GM12878 (cell line): ENCODE results near the gene PCDH15. TPM values are rescaled to one million over a fixed set of nuclear protein-coding genes. Genes with fewer than 3 reads are reported as not detected.

Source experiments
- CREM ChIP-seq: IDR thresholded peaks from 2 replicates; pipeline ENCODE4 v1.6.1; 2014; ENCODE audit warnings: antibody characterized with exemption, low read depth
- EP300 ChIP-seq, 2 experiments: fragments of 150-350 bp in 1 of 2; IDR thresholded peaks; 2 replicates each; pipeline ENCODE4 v1.6.1; 2011 to 2012; ENCODE audit warnings: low read depth in 2 of 2, low read length in 2 of 2, borderline replicate concordance in 1 of 2, improper control_type of control experiment in 1 of 2, inconsistent platforms in 1 of 2; ENCODE audit not compliant: control insufficient read depth in 1 of 2
- HDGF ChIP-seq: fragments of 450-650 bp; IDR thresholded peaks from 2 replicates; pipeline ENCODE4 v1.6.1; 2016; ENCODE audit warnings: antibody characterized with exemption
- IKZF1 ChIP-seq: fragments of 450-650 bp; conservative IDR thresholded peaks from 2 replicates; pipeline ENCODE4 v1.6.1; 2017; ENCODE audit warnings: antibody characterized with exemption, mild to moderate bottlenecking
- MEF2B ChIP-seq: fragments of 450-650 bp; IDR thresholded peaks from 2 replicates; pipeline ENCODE4 v1.6.1; 2018; ENCODE audit warnings: mild to moderate bottlenecking, moderate library complexity; ENCODE audit not compliant: partially characterized antibody, poor library complexity, severe bottlenecking
- POU2F2 ChIP-seq: IDR thresholded peaks from 3 replicates; pipeline ENCODE4 v1.6.1; 2011; ENCODE audit warnings: low read depth, mild to moderate bottlenecking, low read length, borderline replicate concordance
- RBBP5 ChIP-seq: fragments of 200-600 bp; sonication (generic); conservative IDR thresholded peaks from 2 replicates; pipeline ENCODE4 v1.6.1; 2016
- polyA plus RNA-seq, 11 experiments: library from polyadenylated mRNA; depleted of rRNA in 4 of 11; unstranded in 6 of 11; stranded (reverse) in 5 of 11; fragments of >200 nt; fragmentation: Nextera tagmentation in 4 of 11; fragmentation: Illumina TruSeq in 1 of 11; extraction: Ambion mirVana in 4 of 11; extraction: Trizol in 1 of 11; gene quantifications; 1 replicate in 1 of 11; 2 replicates in 10 of 11; pipeline versions ENCODE4 v1.2.1 to v1.2.3, GENCODE V29; 2011 to 2016; ENCODE audit warnings: inconsistent platforms in 2 of 11, missing spikeins in 2 of 11, low read depth in 1 of 11
- total RNA-seq, 4 experiments: library from RNA; depleted of rRNA in 3 of 4; stranded (reverse); fragments of >200 nt in 3 of 4; fragmentation: Illumina TruSeq in 1 of 4; extraction: Trizol in 1 of 4; gene quantifications; 2 replicates each; pipeline versions ENCODE4 v1.2.1 to v1.2.3, GENCODE V29; 2013 to 2021
- TF ChIP-seq, protein P1 (sequence below): fragments of 450-650 bp; IDR thresholded peaks from 2 replicates; pipeline ENCODE4 v1.6.1; 2017; ENCODE audit warnings: antibody characterized with exemption, mild to moderate bottlenecking, moderate library complexity
- TF ChIP-seq, protein P2 (sequence below): IDR thresholded peaks from 2 replicates; pipeline ENCODE4 v1.6.1; 2012; ENCODE audit warnings: improper control_type of control experiment, low read depth, low read length; ENCODE audit not compliant: insufficient replicate concordance
- TF ChIP-seq, protein P3 (sequence below): IDR thresholded peaks from 2 replicates; pipeline ENCODE4 v1.6.1; 2012; ENCODE audit warnings: low read depth, low read length, improper control_type of control experiment

Gene PCDH15
- total and polyA plus RNA-seq, 10 of the 15 experiments (the other 5 are each of a cell fraction or from before 2014, with no cell fraction given), result 0.03 to 0.52 (median 0.07) TPM; not detected in 6

DNA sequence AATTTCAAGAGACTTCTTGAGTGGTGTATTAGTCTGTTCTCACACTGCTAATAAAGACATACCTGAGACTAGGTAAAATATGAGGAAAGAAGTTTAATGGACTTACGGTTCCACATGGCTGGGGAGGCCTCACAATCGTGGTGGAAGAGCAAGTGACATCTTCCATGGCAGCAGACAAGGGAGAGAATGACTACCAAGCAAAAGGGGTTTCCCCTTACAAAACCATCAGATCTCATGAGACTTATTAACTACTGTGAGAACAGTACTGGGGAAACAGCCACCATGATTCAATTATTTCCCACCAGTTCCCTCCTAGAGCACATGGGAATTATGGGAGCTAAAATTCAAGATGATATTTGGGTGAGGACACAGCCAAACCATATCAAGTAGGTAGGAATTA lies 150.5 kb downstream of the PCDH15 start (continued):
- TF ChIP-seq, protein P1, sequence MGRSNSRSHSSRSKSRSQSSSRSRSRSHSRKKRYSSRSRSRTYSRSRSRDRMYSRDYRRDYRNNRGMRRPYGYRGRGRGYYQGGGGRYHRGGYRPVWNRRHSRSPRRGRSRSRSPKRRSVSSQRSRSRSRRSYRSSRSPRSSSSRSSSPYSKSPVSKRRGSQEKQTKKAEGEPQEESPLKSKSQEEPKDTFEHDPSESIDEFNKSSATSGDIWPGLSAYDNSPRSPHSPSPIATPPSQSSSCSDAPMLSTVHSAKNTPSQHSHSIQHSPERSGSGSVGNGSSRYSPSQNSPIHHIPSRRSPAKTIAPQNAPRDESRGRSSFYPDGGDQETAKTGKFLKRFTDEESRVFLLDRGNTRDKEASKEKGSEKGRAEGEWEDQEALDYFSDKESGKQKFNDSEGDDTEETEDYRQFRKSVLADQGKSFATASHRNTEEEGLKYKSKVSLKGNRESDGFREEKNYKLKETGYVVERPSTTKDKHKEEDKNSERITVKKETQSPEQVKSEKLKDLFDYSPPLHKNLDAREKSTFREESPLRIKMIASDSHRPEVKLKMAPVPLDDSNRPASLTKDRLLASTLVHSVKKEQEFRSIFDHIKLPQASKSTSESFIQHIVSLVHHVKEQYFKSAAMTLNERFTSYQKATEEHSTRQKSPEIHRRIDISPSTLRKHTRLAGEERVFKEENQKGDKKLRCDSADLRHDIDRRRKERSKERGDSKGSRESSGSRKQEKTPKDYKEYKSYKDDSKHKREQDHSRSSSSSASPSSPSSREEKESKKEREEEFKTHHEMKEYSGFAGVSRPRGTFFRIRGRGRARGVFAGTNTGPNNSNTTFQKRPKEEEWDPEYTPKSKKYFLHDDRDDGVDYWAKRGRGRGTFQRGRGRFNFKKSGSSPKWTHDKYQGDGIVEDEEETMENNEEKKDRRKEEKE, result no peak
- TF ChIP-seq EP300 (IDR thresholded peaks at IDR 0.05; ENCODE audit: borderline replicate concordance in 1 of 2, control insufficient read depth in 1 of 2, low read depth in 2 of 2, low read length in 2 of 2) (no peak), CREM (no peak), RBBP5 (no peak), POU2F2 (no peak), MEF2B (peak; percentile 77), IKZF1 (no peak), HDGF (no peak)
- TF ChIP-seq, protein P2, sequence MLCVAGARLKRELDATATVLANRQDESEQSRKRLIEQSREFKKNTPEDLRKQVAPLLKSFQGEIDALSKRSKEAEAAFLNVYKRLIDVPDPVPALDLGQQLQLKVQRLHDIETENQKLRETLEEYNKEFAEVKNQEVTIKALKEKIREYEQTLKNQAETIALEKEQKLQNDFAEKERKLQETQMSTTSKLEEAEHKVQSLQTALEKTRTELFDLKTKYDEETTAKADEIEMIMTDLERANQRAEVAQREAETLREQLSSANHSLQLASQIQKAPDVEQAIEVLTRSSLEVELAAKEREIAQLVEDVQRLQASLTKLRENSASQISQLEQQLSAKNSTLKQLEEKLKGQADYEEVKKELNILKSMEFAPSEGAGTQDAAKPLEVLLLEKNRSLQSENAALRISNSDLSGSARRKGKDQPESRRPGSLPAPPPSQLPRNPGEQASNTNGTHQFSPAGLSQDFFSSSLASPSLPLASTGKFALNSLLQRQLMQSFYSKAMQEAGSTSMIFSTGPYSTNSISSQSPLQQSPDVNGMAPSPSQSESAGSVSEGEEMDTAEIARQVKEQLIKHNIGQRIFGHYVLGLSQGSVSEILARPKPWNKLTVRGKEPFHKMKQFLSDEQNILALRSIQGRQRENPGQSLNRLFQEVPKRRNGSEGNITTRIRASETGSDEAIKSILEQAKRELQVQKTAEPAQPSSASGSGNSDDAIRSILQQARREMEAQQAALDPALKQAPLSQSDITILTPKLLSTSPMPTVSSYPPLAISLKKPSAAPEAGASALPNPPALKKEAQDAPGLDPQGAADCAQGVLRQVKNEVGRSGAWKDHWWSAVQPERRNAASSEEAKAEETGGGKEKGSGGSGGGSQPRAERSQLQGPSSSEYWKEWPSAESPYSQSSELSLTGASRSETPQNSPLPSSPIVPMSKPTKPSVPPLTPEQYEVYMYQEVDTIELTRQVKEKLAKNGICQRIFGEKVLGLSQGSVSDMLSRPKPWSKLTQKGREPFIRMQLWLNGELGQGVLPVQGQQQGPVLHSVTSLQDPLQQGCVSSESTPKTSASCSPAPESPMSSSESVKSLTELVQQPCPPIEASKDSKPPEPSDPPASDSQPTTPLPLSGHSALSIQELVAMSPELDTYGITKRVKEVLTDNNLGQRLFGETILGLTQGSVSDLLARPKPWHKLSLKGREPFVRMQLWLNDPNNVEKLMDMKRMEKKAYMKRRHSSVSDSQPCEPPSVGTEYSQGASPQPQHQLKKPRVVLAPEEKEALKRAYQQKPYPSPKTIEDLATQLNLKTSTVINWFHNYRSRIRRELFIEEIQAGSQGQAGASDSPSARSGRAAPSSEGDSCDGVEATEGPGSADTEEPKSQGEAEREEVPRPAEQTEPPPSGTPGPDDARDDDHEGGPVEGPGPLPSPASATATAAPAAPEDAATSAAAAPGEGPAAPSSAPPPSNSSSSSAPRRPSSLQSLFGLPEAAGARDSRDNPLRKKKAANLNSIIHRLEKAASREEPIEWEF, result peak; percentile 64
- TF ChIP-seq, protein P3, sequence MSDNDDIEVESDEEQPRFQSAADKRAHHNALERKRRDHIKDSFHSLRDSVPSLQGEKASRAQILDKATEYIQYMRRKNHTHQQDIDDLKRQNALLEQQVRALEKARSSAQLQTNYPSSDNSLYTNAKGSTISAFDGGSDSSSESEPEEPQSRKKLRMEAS, result no peak
